Neural progenitor cell (in vitro differentiated cells): ENCODE data around the gene ITFG1.

Experiments used
- CTCF ChIP-seq: fragments of 200-600 bp; sonication (generic); IDR thresholded peaks from 2 replicates; pipeline ENCODE4 v1.5.1; 2017; ENCODE audit warnings: antibody characterized with exemption, mild to moderate bottlenecking
- EZH2 ChIP-seq: fragments of 200-600 bp; sonication (generic); IDR thresholded peaks from 2 replicates; pipeline ENCODE4 v1.6.1; 2017; ENCODE audit warnings: antibody characterized with exemption, mild to moderate bottlenecking, moderate library complexity
- EZH2phosphoT487 ChIP-seq: fragments of 200-600 bp; sonication (generic); IDR thresholded peaks from 2 replicates; pipeline ENCODE4 v1.6.1; 2017; ENCODE audit warnings: antibody characterized with exemption

DNA sequence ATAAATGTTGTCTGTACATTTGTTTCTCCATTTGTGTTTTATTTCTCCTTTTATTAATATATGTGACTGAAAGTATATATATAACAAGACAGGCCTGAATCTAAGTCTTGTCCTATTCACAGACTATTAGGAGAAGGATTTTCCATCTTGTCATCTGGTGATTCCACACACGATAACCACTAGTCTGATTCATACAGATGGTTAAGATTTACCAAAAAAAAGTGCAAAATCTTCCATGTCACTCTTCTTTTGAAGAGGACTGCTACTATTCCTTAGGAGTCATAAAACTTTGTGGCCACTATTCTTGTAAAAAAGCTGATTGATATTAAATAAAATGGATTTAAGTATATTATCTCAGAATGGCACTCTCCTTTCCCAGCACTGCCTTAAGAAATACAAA is 156.3 kb downstream of the ITFG1 start:
- TF ChIP-seq CTCF: no peak
- no peak for TF ChIP-seq EZH2
- TF ChIP-seq EZH2phosphoT487: no peak
